Non-pigmented ciliary epithelial cell (primary cell): ENCODE data around the gene EPN2.
"Not testable (repeated sequence)": the region's sequence is repeated elsewhere in the genome, so short reads cannot be mapped to it uniquely, and the experiment has no call there.

Experiments
- DNase-seq: peaks from one replicate; pipeline ENCODE4 v3.0.0-alpha.2; 2010; ENCODE audit warnings: low read depth

Gene EPN2

DNA sequence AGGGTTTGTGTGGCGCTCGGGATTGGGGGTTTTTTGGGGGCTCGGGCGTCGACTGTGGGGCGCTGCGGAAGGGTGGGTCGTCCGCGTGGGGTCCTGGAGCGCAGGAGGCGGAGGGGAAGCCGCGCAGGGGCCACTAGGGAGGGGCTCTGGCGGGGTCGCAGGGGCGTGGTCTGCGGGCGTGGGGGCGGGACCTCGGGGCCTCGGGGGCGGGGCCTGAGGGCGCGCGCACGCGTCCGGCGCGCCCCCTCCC lies at the start of gene EPN2:
TSS of gene EPN2 (plus strand) at position 228 of the 250 bp plus-strand sequence. CDS start 45,754 bp downstream, outside the sequence.
- not testable (repeated sequence) for DNase-seq

DNA sequence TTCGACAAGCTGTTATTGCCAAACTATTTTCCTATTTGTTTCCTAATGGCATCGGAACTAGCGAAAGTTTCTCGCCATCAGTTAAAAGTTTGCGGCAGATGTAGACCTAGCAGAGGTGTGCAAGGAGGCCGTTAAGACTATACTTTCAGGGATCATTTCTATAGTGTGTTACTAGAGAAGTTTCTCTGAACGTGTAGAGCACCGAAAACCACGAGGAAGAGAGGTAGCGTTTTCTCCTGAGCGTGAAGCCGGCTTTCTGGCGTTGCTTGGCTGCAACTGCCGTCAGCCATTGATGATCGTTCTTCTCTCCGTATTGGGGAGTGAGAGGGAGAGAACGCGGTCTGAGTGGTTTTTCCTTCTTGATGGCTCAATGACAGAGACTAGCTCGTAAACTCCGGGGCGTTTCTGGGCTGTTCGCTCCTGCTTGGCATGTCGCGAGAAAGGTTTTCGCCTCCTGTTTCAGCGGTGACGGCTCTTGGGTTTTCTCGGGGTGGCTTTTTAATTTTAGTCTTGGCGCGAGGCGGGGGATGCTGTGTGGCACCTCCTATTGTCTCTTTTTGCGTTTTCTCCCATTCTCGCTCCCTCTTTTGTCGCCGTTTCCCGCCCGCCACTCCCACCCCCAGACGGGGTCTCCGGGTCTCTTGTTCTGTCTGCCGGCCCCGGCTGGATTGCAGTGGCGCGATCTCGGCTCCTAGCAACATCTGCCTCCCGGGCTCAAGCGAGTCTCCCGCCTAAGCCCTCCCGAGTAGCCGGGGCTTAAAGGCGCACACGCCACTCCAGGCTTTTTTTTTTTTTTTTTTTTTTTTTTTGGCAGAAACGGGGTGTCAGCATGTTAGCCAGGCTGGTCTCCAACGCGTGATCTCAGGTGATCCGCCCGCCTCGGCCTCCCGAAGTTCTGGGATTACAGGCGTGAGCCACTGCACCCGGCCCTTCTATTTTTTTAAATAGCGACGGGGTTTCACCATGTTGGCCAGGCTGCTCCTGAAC lies 49.0 kb upstream of the EPN2 start:
- DNase-seq, result not testable (repeated sequence)

DNA sequence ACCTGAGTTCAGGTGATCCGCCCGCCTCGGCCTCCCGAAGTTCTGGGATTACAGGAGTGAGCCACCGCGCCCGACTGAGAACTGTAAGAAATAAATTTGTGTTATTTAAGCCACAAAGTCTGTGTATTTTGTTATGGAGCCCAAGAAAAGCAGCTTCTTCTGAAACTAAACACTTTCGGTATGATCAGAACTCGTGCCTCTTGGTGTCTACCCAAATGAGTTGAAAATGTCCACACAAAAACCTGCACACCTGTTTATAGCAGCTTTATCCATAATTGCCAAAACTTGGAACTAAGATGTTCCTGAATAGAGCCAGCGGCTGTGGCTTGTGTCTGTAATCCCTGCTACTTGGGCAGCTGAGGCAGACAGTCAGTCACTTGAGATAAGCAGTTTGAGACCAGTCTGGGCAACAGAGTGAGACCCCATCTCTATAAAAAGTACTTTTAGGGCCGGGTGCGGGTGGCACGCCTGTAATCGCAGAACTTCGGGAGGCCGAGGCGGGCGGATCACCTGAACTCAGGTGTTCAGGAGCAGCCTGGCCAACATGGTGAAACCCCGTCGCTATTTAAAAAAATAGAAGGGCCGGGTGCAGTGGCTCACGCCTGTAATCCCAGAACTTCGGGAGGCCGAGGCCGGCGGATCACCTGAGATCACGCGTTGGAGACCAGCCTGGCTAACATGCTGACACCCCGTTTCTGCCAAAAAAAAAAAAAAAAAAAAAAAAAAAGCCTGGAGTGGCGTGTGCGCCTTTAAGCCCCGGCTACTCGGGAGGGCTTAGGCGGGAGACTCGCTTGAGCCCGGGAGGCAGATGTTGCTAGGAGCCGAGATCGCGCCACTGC lies 48.1 kb upstream of the EPN2 start:
- DNase-seq, result not testable (repeated sequence)

DNA sequence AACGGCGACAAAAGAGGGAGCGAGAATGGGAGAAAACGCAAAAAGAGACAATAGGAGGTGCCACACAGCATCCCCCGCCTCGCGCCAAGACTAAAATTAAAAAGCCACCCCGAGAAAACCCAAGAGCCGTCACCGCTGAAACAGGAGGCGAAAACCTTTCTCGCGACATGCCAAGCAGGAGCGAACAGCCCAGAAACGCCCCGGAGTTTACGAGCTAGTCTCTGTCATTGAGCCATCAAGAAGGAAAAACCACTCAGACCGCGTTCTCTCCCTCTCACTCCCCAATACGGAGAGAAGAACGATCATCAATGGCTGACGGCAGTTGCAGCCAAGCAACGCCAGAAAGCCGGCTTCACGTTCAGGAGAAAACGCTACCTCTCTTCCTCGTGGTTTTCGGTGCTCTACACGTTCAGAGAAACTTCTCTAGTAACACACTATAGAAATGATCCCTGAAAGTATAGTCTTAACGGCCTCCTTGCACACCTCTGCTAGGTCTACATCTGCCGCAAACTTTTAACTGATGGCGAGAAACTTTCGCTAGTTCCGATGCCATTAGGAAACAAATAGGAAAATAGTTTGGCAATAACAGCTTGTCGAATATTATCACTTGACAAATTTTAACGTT lies 47.3 kb upstream of the EPN2 start:
- not testable (repeated sequence) for DNase-seq

DNA sequence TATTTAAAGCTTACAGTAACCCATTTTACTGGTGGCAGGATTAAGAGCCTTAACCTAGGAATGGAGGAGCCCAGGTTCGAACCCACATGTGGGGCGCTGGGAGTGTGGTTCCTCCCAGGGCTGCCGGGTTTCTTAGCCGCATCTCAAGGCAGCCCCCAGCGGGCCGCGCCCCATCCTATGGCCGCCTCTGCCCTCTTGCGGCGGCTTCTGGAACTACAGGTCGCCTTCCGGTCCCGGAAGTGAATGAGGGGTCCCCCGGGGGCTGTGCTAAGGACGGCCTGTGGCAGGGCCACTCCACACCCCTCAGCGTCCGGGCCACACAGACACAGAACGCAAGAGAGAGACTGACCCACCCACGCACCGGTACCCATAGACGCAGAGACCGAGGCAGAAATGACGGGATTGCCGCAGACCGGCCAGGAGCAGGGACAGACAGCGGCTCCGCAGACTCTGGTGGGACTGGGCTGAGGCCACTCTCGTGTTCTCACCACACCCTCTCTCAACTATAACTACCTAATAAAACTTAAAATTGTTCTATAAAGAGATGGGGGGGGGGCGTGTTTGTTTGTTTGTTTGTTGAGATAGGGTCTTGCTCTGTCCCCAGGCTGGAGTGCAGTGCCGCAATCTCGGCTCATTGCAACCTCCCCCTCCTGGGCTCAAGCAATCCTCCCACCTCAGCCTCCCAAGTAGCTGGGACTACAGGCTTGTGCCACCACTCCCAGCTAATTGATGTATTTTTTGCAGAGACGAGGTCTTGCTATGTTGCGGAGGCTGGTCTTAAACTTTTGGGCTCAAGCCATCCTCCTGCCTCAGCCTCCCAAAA lies 40.6 kb upstream of the EPN2 start:
- not testable (repeated sequence) for DNase-seq

DNA sequence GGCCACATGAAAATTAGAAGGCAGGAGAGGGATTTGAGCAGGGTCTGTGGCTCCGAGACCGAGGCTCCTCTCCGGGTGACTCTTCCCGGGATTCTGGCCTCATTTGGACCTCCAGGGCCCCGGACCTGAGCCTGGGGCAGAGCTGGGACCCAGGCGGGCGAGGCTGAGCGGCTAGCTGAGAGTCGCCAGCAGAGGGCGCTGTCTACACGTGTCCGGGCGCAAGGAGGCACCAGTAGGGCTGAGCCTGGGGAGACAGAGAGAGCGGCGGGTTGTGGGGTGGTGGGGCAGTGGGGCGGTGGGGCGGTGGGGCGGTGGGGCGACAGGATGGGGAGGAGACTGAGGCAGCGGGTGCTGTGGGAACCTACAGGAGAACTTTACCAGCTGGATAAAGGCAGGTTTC lies 34.7 kb upstream of the EPN2 start:
- not testable (repeated sequence) for DNase-seq

DNA sequence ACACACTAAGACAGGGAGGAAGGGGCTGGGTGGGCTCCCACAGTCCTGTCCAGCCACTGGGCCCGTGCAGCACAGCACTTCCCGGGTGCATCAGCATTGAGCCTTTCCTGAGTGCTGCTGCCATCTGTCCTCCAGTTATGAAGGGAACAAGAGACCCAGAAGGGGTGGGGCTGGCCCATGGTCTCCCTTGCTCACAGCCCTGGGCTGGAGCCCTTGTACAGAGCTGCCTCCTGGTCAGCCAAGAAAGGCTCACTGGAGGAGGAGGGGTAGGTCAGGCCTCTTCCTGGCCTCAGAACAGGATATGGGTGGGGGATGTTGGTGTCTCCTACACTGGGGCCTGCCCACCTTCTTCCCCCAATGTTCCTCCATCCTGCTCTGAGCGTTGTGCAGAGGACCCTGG lies 33.7 kb upstream of the EPN2 start:
- not testable (repeated sequence) for DNase-seq

DNA sequence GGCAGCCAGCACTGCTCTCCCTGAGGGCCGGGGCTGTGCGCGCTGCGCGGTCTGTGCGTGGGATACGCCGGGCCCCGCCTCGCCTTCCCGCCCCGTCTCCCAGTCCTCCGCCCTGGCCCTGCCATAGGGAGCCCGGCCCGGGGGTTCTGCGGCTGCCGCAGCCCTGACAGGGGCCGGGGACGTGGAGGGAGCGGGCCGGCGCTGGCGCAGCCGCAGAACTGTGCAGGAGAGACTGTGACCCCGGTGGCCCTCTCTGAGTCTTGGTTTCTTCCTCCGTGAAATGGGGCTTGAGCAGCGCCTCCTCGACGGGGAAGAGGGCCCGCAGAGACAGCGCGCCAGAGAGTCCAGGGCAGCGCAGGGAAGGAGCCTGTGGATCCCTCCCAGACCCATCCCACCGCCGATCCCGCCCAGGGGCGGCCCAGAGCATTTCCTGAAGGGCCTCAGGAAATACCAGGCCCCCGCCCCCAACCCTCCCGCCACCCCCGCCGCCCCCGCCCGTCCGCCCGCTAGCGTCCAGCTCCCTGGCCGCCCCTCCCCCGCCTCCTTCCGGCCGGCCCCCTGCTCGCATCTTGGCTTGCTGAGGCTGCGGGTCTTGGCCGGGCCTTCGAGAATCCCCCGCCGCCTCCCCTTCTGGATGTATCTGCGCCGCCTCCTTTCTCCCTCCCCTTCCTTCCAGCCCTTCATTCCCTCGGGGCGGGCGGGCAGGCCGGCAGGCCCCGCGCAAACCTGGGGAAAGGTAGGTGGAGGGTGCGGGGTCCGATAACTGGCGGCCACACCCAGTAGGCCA lies 21.9 kb upstream of the EPN2 start:
- not testable (repeated sequence) for DNase-seq

DNA sequence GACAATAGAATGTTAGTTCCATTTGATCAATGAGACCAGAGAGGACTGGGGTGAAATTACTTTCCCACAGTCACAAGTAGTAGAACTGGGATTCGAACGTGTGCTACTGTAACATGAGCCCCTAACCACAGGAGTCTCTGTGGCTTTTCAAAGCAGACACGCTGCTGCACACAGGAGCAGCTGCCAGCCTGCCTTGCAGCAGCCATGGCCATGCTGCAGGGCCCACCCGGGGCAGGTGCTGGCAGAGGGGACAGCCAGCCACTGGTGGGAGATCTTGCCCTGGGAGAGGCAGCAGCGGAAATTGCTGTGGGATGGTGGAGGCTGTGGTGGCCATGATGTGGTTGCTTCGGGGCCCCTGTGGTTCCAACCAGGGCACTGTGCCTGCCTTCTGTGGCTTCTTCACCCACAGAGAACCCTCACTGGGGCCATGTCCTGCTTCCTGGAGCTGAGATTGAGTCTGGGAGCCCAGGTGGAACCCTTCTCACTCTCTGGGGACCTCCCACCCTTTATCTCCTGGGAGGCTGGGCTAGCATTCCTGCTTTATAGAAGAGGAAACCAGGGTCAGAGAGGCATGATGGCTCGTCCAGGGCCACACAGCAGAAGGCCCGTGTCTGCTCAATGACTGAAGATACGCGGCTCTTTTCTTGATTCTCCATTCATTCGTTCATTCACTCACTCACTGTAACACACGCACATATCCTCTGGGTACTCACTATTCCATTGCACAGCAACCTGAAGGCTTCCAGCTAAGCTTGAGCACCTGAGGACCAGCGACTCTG lies 20.8 kb upstream of the EPN2 start:
- DNase-seq, result not testable (repeated sequence)

DNA sequence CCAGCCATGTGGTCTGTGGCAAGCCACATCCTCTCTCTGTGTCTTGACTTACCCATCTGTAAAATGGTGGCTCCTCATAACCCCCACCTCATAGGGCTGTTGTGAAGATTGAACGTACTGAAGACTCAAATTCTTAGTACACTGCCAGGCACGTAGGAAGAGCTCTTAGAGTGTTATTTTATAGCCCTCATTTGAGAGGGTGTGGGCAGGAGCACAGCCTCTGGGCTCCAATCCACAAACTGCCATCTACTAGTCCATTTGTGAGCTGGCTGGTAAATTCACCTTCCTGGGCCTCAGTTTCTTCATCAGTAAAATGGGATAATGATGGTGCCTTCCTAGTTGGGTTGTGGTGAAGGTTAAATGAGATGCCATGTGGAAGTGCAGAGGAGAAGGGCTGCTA lies 18.3 kb upstream of the EPN2 start:
- DNase-seq, result not testable (repeated sequence)

DNA sequence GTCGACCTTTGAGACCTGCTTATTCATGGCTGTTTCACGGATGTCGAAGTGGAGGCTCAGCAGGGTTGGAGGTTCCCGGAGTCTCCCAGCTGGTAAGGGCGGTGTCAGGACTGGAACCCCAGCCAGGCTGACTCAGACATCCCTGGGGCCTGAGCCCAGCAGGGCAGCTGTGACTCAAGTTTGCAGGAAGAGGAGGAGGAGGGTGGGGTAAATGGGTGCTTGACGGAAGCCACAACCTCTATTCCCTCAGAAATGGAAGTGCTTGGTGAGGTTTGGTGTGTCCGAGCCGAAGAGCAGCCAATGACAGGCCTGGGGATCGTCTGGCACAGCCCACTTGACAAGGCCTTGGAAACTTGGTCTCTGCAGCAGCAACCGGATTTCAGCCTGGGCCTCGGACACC lies 17.8 kb upstream of the EPN2 start:
- not testable (repeated sequence) for DNase-seq

DNA sequence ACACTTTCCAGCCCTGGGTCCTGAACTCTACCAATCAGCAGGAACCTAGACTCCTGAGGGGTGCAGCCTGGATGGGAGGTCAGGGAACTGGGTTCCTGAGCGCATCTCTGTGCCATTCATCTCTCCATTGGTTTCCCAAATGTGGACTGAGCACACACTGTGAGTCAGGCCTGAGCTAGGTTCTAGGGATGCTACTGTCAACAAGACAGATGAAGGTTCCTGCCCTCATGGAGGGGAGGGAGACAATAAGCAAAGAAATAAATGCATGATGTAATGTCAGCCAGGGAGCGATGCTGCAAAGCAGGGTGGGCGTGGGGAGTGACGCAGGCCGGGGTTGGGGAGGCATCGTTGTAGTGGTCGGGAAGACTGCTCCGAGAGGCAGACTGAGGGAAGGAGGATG lies 17.0 kb upstream of the EPN2 start:
- DNase-seq, result not testable (repeated sequence)

DNA sequence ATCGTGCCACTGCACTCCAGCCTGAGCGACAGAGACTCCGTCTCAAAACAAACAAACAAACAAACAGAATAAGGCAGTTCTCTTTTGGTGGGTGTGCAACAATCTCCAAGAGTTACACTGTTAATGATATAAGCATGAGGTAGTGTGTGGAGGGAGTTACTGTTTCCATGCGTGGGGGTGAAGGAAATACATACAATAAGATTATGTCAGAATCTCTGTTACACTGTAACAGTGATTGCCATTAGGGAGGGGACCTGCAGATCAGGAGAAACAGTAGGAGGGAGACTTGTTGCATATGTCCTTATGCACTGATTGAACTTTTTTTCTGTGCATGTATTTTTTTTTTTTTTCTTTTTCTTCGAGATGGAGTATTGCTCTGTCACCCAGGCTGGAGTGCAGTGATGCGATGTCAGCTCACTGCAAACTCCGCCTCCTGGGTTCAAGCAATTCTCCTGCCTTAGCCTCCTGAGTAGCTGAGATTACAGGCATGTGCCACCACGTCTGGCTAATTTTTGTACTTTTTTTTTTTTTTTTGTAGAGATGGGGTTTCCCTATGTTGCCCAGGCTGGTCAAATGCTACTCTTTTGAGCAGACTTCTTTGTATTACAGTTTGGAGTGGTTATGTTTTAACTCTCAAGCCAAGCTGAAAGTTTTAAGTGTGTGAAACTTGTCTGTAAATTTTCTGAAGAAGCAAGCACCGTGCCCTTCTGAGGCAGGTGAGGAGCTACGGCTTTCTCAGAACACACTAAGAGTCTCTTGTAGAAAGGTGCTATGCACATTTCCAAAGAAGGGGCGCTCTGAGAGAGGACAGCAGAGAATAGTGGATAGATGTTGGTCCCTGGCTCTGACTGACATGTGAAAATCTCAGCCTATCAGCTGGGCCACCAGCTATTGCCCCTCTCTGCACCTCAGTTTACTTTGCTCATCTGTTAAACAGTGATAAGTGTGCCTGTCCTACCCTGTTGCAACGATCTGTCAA lies 10.3 kb upstream of the EPN2 start:
- DNase-seq, result not testable (repeated sequence)

DNA sequence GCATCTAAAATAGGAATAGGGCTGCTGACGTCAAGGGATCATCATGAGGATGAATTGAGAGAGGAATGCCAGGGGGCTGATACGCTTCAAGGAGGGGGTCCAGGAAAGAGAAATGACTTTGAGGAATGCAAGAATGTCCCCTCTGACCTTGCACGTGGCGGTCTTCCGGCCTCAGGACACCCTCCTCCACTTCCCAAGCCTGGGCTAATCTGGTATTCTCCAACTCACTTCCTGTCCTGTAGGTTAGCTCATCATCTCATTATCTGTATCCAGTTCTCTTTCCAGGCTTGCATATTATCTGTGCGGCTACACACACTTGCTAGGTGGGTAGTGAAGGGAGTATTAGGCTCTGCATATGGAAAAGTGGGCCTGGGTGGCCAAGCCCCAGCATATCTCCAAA lies 2.5 kb upstream of the EPN2 start:
- DNase-seq, result not testable (repeated sequence)

DNA sequence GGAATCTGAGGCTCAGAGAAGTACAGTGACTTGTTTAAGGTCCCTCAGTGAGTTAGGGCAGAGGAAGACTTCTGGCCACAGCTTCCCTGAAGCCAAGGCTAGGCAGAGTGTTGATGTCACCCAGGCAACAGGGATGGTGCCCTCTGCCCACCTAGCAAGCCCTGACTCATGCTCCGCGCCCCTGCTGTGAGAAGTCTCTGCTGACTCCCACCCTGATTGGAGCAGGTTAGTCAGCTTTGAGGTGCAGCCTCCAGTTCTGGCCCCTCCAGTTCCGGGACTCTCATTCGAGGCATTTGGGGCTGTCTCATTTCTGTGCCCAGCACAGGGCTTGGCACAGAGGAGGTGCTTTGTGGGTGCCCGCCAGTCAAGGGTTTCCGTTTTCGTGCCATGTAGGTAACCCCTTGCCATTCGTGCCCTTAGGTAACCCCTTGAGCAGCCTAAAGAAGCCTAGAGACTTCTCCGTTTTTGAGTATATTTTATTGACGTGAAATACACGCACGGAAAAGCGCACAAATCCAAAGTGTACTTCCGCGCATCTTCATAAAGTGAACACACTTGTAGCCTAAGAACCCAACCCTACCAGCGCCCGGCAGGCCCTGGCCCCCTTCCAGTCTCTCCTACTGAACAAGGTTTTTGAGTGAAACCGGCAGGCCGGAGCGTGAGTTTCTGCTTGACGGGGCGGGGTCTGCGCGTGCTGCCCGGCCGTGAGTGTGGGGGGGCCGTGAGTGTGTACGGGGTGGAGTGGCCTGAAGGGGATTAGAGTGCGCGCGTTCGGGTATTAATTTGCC lies 621 bp upstream of the EPN2 start:
- DNase-seq, result not testable (repeated sequence)

DNA sequence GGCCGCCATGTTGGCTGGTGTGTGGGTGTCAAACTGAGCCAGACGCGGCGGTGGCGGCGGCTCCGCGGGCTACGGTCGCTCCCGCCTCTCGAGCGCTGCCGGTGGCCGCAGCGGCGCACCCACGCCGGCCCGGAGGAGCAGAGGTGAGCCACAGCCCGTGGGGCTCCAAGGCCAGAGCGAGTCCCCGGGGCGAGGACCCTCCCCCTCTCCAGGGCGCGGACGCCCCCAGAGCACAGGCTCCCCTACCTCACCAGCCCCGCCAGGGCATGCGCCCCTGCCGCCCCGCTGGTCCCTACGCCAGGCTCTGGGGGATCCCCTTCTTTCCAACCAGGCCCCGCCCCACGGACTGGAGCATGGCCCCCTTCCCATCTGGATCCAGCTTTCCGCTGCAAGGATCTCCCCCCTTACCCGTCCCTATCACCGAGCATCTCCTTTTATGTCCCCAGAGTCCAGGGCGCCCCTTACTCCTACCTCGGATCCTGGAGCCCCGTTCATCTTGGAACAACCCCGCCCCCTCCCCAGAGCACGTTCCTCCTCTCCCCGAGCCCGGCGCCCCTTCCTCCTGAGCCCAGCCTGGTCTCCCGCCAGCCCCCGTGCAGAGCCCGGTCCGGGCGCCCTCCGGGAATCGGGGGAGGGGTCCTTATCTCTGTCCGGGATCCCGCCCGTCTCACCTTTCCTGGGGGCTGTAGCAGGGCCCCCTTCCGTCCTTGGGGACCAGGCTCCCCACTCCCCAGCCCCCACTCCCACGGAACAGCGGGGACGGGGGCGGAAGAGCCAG lies 412 bp downstream of the EPN2 start:
- DNase-seq, result no peak

DNA sequence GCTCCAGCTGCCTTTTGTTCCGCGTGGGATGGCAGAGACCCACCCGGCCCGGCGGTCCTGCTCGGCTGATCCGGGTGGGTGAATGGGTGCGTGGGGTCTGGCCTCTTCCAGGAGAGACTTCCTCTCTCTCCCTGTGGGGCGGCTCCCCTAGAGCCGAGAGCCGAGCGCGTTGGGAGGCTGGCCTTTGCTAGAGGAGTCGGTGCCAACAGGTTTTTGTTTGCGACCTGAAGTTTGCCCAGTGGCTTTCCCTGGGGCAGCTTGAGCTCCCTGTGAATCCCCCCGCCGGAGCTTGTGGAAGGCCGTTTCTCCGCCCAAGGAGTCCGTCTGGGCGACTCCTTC lies 970 bp downstream of the EPN2 start:
- no peak for DNase-seq
